A549 treated with AZD9567 at 1 μM for 4 hours (cell line): ENCODE data around the gene FBP2. TPM values are rescaled to one million over a fixed set of nuclear protein-coding genes. Genes with fewer than 3 reads are reported as not detected.

Experiments used
- total RNA-seq: library from RNA; stranded (reverse); fragments of 200-300 nt; extraction: Qiagen RNA extraction; gene quantifications from 5 replicates; pipeline ENCODE4 v1.2.3, GENCODE V29; 2022; ENCODE audit not compliant: insufficient read depth

The FBP2 gene
- total RNA-seq = 0.08 TPM in 1 of 5 replicates, not detected in the others

DNA sequence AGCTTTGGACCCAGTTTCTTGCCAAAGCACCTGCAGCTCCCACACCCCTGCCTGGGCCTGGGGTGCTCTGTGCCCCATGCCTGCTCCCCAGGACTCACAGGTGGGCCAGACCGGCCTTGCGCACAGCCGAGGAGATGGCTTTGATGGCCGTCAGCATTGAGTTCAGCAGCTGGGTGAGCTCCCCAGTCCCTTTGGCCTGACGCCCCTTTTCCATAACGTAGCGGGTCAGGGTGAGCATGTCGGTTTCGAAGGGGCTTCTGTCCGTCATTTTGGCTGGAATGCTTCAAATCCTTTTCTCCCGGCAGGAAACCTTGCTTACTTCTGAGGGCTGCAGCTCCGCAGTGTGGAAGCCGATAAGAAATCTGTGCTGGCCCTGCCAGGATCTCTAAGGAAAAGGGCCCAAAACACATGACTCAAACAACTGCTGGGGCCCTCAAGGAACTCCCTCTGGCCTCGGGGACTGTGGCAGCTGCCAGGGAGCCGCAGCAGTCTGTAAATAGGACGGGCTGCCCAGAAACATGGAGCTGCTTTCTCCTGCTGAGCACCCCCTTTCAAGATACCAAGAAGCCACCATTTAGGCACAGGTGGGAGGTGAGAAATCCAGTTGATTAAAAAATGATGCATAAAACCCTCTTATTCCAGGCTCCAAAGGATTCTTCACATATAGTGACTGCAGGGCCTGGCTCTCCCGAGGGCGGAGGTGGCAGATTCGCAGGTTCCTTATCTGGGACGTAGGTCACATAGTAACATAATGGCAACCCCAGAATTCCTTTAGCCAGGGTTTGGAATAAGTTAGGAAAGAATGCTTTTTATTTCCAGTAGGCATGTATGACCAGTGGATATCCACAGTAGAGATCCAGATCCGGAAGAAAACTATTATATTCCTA lies at the start of gene FBP2:
FBP2 (minus strand) TSS at position 366 of the 887 bp plus-strand sequence; CDS start at position 268, 98 bp downstream.

DNA sequence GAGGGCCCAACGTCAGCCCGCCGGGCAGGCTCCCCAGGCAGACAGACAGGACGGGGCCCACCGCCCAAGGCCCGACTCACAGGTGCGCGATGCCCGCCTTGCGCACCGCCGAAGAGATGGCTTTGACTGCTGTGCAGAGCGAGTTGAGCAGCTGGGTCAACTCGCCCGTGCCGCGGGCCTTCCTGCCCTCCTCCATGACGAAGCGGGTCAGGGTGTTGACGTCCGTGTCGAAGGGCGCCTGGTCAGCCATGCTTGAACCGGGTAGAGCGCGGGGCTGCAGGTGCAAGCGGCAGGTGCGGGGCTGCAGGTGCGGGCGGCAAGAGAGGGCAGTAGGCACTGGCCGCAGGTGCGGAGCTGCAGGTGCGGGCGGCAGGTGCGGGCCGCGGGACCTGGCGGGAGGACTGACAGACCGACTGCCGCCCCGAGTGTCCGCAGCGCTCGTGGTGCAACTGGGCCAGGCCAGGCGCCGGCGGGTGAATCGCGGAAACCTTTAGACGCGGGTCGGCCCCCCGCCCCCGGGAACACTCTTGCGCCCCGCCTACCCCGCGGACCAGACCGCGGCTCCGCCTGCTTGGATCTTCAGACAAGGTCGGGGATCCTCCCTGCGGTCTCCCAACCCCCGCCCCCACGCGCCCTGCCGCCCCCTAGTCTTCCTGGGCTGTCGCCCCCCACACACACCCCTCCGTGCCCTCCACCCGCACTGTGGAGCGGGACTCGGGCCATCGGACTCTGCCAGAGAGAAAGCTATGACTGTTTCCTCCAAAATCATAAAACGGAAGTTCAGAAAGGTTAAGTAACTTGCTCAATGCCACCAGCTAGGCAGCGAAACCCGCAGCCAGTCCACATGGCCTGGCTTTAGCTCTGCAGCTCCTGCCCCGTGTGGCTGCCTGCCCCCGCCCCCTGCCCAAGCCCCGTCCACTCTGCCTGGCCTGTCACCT lies 45.7 kb upstream of the FBP2 start, which contains the start of gene FBP1:
FBP1 (minus strand) TSS at position 458 of the 938 bp plus-strand sequence; CDS start at position 250, 208 bp downstream.

DNA sequence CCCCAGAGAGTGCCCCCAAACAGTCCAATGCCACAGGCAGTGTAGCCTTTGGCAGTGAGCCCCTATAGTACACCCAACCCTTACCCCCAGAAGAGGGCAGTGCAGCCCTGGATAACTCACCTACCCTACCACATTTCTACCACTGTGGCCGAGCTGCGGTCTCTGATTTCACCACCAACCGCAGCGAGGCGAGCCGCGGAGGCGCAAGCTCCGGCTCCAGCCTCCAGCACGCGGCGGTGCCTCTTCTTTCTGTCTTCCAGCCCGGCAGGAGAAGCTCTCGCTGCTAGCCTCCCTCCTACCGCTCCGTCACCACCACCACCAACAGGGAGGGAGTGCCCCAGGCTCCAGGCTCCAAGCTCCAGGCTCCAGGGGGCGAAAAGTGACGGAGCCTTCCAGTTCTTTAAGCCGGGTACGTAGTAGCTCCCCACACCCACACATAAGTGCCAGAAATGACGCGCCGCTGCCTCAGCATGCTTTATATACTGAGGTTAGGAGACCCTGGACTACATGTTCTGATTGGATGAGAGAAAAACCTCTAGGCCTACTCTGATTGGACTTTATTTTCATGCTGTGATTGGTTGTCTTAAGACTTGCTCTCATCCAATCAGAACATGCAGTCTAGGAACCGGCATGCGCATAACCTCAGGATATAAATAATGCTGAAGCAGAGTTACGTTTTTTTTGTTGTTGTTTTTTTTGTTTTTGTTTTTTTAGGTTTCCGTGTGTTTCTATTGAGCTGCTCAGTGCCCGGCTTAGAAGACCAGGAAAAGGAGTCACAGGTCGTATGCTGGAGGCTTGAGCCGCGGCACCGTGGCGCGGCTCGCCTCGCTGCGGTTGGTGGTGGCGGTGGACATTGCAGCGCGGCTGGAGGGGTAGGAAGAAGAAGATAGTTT lies 38.9 kb downstream of the FBP2 start, which contains the start of gene PCAT7:
PCAT7 (plus strand) TSS at position 645 of the 893 bp plus-strand sequence.

Other genes starting within 250 kb of the FBP2 start
- gene PCAT7, start 38.7 kb downstream of the FBP2 start, total RNA-seq = 0.65 to 0.75 TPM (median 0.67 TPM) in 4 of 5 replicates, not detected in the other
- 0.07 TPM in 1 of 5 replicates, not detected in the others for gene FBP1, start 45.7 kb upstream of the FBP2 start, total RNA-seq
- gene AOPEP, start 132.9 kb upstream of the FBP2 start, total RNA-seq = 116 to 155 TPM (median 151 TPM) in 5 replicates